Stimulated activated memory B cell treated with anti-CD40 and anti-IgM and Interleukin-4, amounts not matched to agents 10 μg/mL and 1 μg/mL and 100 μg/mL, for 72 hours (primary cell): ENCODE data around the gene TVP23C.
"Not testable (repeated sequence)": the region's sequence is repeated elsewhere in the genome, so short reads cannot be mapped to it uniquely, and the experiment has no call there.

Experiments used
- ATAC-seq: fragments of 150-1000 bp; cut with Tn5 transposase; 2 replicates; pipeline ENCODE4 v1.10.0; 2021
- H3K27ac Mint-ChIP-seq: one replicate; pipeline ENCODE4 v1.8.0; 2022; ENCODE audit warnings: mild to moderate bottlenecking, mixed read lengths
- H3K27me3 Mint-ChIP-seq: one replicate; pipeline ENCODE4 v1.8.0; 2022; ENCODE audit warnings: mixed read lengths
- H3K36me3 Mint-ChIP-seq: one replicate; pipeline ENCODE4 v1.8.0; 2022; ENCODE audit warnings: mixed read lengths
- H3K4me1 Mint-ChIP-seq: one replicate; pipeline ENCODE4 v1.8.0; 2022; ENCODE audit warnings: mixed read lengths
- H3K4me3 Mint-ChIP-seq: one replicate; pipeline ENCODE4 v1.8.0; 2022; ENCODE audit warnings: mild to moderate bottlenecking, moderate library complexity, mixed read lengths
- H3K9me3 Mint-ChIP-seq: one replicate; pipeline ENCODE4 v1.8.0; 2022; ENCODE audit warnings: mixed read lengths

Gene TVP23C

DNA sequence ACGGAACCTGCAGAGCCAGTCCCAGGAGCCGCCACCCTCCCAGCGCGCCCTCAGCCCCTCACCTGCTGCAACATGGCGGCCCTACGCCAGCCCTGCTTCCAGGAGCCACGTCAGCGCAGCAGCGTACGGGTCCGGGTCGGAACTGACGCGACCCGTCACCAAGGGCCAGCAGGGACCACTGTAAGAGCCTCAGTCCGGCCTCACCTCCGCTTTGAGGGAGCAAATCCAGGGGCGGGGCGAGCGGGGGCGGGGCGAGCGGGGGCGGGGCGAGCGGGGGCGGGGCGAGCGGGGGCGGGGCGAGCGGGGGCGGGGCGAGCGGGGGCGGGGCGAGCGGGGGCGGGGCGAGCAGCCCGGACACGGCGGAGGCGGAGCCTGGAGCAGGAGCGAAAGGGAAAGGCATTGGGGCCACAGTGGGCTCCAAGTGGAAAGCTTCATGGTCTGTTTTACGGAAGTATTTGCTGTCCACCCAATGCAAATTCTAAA, at the start of gene TVP23C:
Gene TVP23C (minus strand): TSS at position 109 of the 483 bp plus-strand sequence. CDS start 35 bp downstream, at position 74.
- H3K9me3 Mint-ChIP-seq, H3K27me3 Mint-ChIP-seq, H3K36me3 Mint-ChIP-seq, H3K4me1 Mint-ChIP-seq: not testable (repeated sequence)
- Mint-ChIP-seq H3K27ac (peak within 1 kb of the TSS; percentile 88), H3K4me3 (peak within 1 kb of the TSS; percentile 95)
- ATAC-seq = peak; percentile 93

GRCh38 chr17:15592960-15593359, 29.7 kb upstream of the TVP23C start:
- H3K9me3 Mint-ChIP-seq, H3K27ac Mint-ChIP-seq, H3K4me3 Mint-ChIP-seq, ATAC-seq, H3K36me3 Mint-ChIP-seq: not testable (repeated sequence)
- H3K27me3 Mint-ChIP-seq = peaks cover 48% of the 10 kb centered on the region
- H3K4me1 Mint-ChIP-seq = peaks cover 15% of the 10 kb centered on the region

DNA sequence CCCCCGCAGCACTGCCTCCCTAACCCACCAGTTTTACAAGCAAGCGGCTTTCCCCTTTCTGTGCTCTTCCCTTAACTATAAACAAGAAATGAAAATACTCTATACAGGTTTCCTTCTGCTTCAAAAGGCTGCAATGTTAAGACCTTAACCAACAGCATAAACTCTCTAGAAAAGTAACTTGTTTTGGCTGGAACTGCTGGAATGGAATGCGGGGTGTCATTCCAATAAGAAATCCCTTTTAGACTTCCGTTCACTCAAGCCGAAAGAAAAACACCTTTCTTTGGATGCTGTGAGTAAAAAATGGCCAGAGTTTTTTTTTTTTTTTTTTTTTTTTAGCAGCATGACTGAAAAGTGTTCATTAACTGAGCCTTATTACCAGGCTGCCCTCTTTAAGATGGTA, 28.7 kb upstream of the TVP23C start:
- not testable (repeated sequence) for H3K9me3 Mint-ChIP-seq, ATAC-seq, H3K36me3 Mint-ChIP-seq, H3K27ac Mint-ChIP-seq, H3K4me3 Mint-ChIP-seq
- Mint-ChIP-seq H3K27me3 (peaks cover 56% of the 10 kb centered on the region), H3K4me1 (peaks cover 15% of the 10 kb centered on the region)

DNA sequence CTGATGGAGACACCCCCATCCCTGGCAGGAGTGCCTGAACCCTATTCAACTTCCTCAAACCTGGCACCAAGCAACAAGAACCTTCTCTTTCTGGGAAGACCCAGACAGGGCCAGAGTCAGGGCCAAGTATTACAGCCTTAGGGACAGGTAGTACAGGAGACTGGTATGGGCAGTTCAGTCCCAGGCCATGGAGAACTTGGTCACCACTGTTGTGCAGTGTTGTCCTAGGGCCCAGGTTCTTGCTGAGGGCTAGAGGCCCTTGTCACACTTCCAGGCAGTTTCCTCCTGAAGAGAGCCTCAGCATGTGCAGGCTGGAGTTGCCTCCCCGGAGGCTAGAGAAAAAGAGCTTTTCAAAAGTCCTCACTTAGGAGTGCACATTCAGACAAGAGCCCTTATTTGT, 27.6 kb upstream of the TVP23C start:
- not testable (repeated sequence) for H3K9me3 Mint-ChIP-seq, H3K36me3 Mint-ChIP-seq, H3K4me3 Mint-ChIP-seq, H3K27ac Mint-ChIP-seq, ATAC-seq
- H3K4me1 Mint-ChIP-seq = peaks cover 15% of the 10 kb centered on the region
- H3K27me3 Mint-ChIP-seq = peaks cover 61% of the 10 kb centered on the region

DNA sequence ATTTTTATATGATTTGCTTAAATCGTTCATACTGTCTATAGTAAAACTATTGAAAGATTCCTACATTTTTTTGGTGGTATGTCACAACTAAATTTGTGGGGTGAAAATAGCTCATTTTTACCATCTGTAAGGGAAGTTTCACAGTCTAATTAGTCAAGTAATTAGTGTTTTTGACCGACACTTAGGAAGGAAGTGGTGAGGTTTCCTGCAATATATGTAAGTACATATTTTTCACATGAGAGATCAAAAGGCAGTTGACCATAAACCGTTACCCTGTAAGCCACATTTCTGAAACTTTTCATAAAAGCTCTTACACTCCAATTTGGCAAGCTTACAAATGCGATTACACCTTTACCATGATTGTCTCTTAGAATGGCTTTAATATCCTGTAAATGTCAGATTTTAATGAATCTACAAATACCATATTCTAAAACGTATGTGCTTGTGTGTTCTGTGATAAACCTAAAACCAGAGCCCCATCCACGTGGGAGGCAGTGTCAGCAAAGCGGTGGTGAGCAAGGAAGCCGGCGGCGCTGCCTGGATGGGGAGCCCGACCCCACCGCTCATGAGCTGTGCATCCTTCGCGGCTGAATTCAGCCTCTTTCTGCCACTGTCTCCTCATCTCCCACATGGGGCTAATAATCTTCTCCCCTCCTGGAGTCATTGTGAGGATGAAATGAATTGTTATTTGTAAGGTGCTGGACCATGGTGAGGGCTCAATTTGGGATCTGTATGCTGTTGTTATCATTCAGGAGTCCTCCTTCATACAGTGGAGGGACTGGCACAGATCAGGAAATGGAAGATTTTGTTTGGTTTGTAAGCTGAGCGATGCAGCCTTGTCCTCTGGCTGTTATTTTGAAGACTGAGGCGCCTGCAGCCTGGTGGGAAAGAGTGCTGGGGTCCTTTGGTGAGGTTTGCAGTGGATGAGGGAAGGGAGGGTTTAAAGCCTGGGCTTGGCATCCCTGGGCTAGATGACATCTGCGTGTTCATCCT, 26.6 kb upstream of the TVP23C start:
- H3K4me3 Mint-ChIP-seq, H3K27ac Mint-ChIP-seq, H3K9me3 Mint-ChIP-seq, H3K36me3 Mint-ChIP-seq: not testable (repeated sequence)
- peak; percentile 53 for ATAC-seq
- Mint-ChIP-seq H3K4me1 (peaks cover 15% of the 10 kb centered on the region), H3K27me3 (peaks cover 51% of the 10 kb centered on the region)

DNA sequence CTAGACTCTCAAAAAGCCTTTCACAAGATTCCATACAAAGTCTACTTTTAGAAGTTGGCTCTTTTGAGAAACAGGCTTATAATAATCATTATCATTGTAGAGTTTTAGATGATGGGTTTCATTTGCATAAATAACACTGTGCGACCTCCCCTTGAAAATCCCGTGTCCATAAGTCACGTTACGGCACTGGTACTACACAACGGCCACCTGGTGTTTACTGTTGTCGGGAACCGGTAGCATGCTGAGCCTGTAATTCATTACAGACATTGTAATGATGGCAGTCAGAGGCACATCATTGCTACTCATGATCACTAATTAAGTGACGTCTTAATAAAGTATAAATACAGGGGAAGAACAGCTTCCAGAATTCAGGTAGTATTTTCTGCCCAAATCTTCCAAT, 24.7 kb upstream of the TVP23C start:
- not testable (repeated sequence) for H3K36me3 Mint-ChIP-seq, H3K9me3 Mint-ChIP-seq, H3K27ac Mint-ChIP-seq, ATAC-seq, H3K4me3 Mint-ChIP-seq
- Mint-ChIP-seq H3K27me3 (peaks cover 42% of the 10 kb centered on the region), H3K4me1 (peaks cover 15% of the 10 kb centered on the region)

DNA sequence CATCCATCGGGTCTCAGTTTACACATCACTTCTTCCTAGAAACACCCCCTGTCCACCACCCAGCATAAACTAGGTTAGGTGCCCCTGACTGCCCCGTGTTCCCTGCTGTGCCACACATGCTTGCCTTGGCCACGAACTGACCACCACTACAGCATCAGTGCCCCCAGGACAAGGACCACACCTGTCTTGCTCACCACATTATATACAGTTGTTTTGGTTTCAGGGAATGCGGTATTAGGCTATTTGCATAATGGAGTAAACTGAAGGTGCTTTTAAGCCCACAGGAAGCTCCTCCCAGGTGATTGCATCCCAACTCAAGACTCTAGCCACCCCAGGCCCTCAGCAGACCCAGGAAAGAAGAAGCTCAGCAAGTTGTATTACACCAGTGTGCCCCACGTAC, 20.0 kb upstream of the TVP23C start:
- not testable (repeated sequence) for H3K36me3 Mint-ChIP-seq, H3K4me3 Mint-ChIP-seq, H3K27ac Mint-ChIP-seq

GRCh38 chr17:15581462-15581861, 18.2 kb upstream of the TVP23C start:
- ATAC-seq, H3K27ac Mint-ChIP-seq, H3K36me3 Mint-ChIP-seq, H3K4me1 Mint-ChIP-seq, H3K4me3 Mint-ChIP-seq, H3K9me3 Mint-ChIP-seq: not testable (repeated sequence)
- H3K27me3 Mint-ChIP-seq = peaks cover 22% of the 10 kb centered on the region

More for the DNA sequence above, 20.0 kb upstream of the TVP23C start:
- not testable (repeated sequence) for ATAC-seq, H3K4me1 Mint-ChIP-seq, H3K9me3 Mint-ChIP-seq
- peaks cover 30% of the 10 kb centered on the region for H3K27me3 Mint-ChIP-seq

GRCh38 chr17:15576848-15577247, 13.6 kb upstream of the TVP23C start:
- not testable (repeated sequence) for ATAC-seq, H3K4me1 Mint-ChIP-seq

GRCh38 chr17:15574660-15575059, 11.4 kb upstream of the TVP23C start:
- H3K4me3 Mint-ChIP-seq, H3K36me3 Mint-ChIP-seq: not testable (repeated sequence)

More at GRCh38 chr17:15576848-15577247, 13.6 kb upstream of the TVP23C start:
- not testable (repeated sequence) for H3K36me3 Mint-ChIP-seq, H3K4me3 Mint-ChIP-seq, H3K27ac Mint-ChIP-seq, H3K9me3 Mint-ChIP-seq
- peaks cover 34% of the 10 kb centered on the region for H3K27me3 Mint-ChIP-seq

DNA sequence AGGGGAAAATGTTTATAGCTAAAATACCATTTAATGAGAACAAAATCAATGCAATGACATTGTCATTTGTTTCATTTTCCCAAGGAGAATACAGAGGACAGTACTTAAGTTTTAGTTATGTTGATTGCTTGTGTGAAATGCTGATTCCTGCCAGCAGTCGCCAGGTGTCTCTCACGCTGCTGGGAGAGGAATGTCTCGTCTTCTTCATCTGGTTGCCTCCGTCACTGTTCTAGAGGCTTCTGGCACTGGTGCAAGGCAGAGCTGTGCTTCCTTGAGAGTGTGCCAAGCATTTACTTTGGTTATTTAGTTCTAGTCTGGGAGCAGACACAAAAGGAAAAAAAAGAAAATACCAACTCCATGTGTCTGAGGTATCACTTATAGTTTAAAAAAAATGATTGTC, 10.6 kb upstream of the TVP23C start:
- H3K27ac Mint-ChIP-seq, H3K9me3 Mint-ChIP-seq, H3K4me1 Mint-ChIP-seq, ATAC-seq, H3K36me3 Mint-ChIP-seq, H3K4me3 Mint-ChIP-seq: not testable (repeated sequence)
- H3K27me3 Mint-ChIP-seq = peaks cover 50% of the 10 kb centered on the region

More at GRCh38 chr17:15574660-15575059, 11.4 kb upstream of the TVP23C start:
- H3K27ac Mint-ChIP-seq, H3K9me3 Mint-ChIP-seq, H3K4me1 Mint-ChIP-seq, ATAC-seq: not testable (repeated sequence)
- H3K27me3 Mint-ChIP-seq = peaks cover 49% of the 10 kb centered on the region

- Mint-ChIP-seq H3K27ac (peak overlapping the region; percentile 88), H3K4me3 (peak overlapping the region; percentile 95)
- ATAC-seq = peak; percentile 74
- H3K9me3 Mint-ChIP-seq, H3K36me3 Mint-ChIP-seq, H3K27me3 Mint-ChIP-seq, H3K4me1 Mint-ChIP-seq: not testable (repeated sequence)
Observed at GRCh38 chr17:15562613-15563374, 489 bp downstream of the TVP23C start.

DNA sequence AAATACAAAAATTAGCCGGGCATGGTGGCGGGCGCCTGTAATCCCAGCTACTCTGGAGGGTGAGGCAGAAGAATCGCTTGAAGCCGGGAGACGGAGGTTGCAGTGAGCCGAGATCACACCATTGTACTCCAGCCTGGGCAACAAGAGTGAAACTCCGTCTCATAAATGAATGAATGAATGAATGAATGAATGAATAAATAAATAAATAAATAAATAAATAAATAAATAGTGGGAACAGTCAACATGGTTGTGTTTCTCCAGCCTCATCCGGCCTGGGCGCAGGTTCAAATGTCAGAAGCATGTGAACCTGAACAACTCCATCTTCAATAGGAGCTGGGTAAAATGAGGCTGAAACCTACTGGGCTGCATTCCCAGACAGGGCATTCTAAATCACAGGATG, 1.8 kb downstream of the TVP23C start:
- not testable (repeated sequence) for H3K9me3 Mint-ChIP-seq, ATAC-seq, H3K4me1 Mint-ChIP-seq, H3K4me3 Mint-ChIP-seq, H3K27me3 Mint-ChIP-seq, H3K27ac Mint-ChIP-seq, H3K36me3 Mint-ChIP-seq

GRCh38 chr17:15558403-15559105, 4.7 kb downstream of the TVP23C start:
- H3K9me3 Mint-ChIP-seq, H3K27ac Mint-ChIP-seq, H3K4me1 Mint-ChIP-seq, H3K4me3 Mint-ChIP-seq, H3K27me3 Mint-ChIP-seq, ATAC-seq: not testable (repeated sequence)
- H3K36me3 Mint-ChIP-seq = peaks cover 14% of the 10 kb centered on the region

DNA sequence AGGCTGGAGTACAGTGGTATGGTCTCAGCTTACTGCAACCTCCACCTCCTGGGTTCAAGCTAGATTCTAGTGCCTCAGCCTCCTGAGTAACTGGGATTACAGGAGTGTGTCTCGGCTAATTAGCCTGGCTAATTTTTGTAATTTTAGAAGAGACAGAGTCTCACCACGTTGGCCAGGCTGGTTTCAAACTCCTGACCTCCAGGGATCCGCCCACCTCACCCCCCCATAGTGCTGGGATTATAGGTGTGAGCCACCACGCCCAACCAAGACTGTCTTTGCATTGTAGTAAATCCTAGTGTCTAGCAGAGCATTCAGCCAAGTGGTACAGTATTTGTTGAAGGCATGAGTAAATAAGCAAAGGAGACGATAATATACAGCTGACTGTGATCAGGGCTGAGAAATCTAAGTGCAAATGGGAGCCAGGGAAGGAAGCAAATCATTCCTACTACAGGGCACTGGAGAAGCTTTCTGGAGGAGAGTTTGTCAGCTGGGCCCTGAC, 5.9 kb downstream of the TVP23C start:
- not testable (repeated sequence) for H3K27ac Mint-ChIP-seq, H3K27me3 Mint-ChIP-seq, H3K4me1 Mint-ChIP-seq, ATAC-seq, H3K4me3 Mint-ChIP-seq, H3K9me3 Mint-ChIP-seq
- peaks cover 14% of the 10 kb centered on the region for H3K36me3 Mint-ChIP-seq
